A673 (cell line): Measurements from ENCODE around the gene C13orf42.

Source experiments
- CTCF ChIP-seq: fragments of 300-800, 200-600 bp; sonication (generic); conservative IDR thresholded peaks from 2 replicates; pipeline ENCODE4 v1.5.1; 2017; ENCODE audit warnings: low read depth, mild to moderate bottlenecking, antibody characterized with exemption, low read length, moderate library complexity, mixed read lengths
- EZH2 ChIP-seq: fragments of 200-600 bp; sonication (generic); IDR thresholded peaks from 2 replicates; pipeline ENCODE4 v1.6.1; 2017; ENCODE audit warnings: borderline replicate concordance, low read depth, mild to moderate bottlenecking, mixed read lengths, antibody characterized with exemption, low read length; ENCODE audit not compliant: poor library complexity, severe bottlenecking

GRCh38 chr13:51041710-51042109 lies 69.4 kb downstream of the C13orf42 start:
- no peak for TF ChIP-seq CTCF
- TF ChIP-seq EZH2, result no peak
